HepG2 (cell line): ENCODE measurements around the gene DRAM1.

Experiments
- CHD2 ChIP-seq: IDR thresholded peaks from 2 replicates; pipeline ENCODE4 v1.6.1; 2011; ENCODE audit warnings: low read depth, low read length, improper control_type of control experiment
- FOXK2 ChIP-seq: fragments of 450-650 bp; IDR thresholded peaks from 2 replicates; pipeline ENCODE4 v1.6.1; 2016
- POLR2A ChIP-seq, 2 experiments: IDR thresholded peaks; 2 replicates each; pipeline ENCODE4 v1.6.1; 2011; ENCODE audit warnings: low read depth in 2 of 2, low read length in 2 of 2, mild to moderate bottlenecking in 1 of 2, moderate library complexity in 1 of 2; ENCODE audit not compliant: insufficient read depth in 1 of 2
- POLR2AphosphoS5 ChIP-seq: IDR thresholded peaks from 2 replicates; pipeline ENCODE4 v1.6.1; 2012; ENCODE audit warnings: low read depth, low read length
- PRDM15 ChIP-seq: sonication (generic); formaldehyde crosslinking; IDR thresholded peaks from 2 replicates; pipeline ENCODE4 v1.4.0; 2020; ENCODE audit warnings: missing genetic modification reagents
- SNAPC4 ChIP-seq: sonication (generic); formaldehyde crosslinking; IDR thresholded peaks from 2 replicates; pipeline ENCODE4 v1.4.0; 2020; ENCODE audit warnings: mild to moderate bottlenecking, missing genetic modification reagents

GRCh38 chr12:101828463-101829196 lies 48.8 kb upstream of the DRAM1 start:
- no peak for TF ChIP-seq SNAPC4 (CRISPR knock-in tag)
- no peak for TF ChIP-seq POLR2A (IDR thresholded peaks at IDR 0.05; ENCODE audit: insufficient read depth in 1 of 2, low read depth in 2 of 2, low read length in 2 of 2)
- TF ChIP-seq CHD2 = no peak
- no peak for TF ChIP-seq POLR2AphosphoS5
- no peak for TF ChIP-seq PRDM15 (CRISPR knock-in tag)
- TF ChIP-seq FOXK2 = no peak
